Measurements from ENCODE around the gene ATOH7.
A peak's percentile ranks its signal among the peaks of the same experiment; 100 is the strongest.

Gene ATOH7

DNA sequence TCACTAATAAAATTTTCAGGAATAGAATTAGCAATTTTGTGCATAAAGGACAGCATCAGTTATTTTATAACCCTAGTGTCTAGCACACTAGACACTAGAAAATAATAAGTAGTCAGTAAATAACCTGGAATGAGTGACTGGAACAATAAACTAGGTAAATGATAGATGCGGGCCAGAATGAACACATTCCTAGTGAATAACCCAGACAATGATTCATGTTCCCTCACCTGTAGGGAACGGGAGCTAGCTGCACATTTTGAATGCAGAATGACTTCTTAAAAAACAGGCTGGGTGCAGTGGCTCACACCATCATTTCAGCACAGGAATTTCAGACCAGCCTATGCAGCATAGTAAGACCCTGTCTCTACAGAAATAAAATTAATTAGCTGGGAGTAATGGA is 3.2 kb upstream of the ATOH7 start:
- no peak overlapping the region for H3K27ac ChIP-seq
- TF ChIP-seq, protein P1, sequence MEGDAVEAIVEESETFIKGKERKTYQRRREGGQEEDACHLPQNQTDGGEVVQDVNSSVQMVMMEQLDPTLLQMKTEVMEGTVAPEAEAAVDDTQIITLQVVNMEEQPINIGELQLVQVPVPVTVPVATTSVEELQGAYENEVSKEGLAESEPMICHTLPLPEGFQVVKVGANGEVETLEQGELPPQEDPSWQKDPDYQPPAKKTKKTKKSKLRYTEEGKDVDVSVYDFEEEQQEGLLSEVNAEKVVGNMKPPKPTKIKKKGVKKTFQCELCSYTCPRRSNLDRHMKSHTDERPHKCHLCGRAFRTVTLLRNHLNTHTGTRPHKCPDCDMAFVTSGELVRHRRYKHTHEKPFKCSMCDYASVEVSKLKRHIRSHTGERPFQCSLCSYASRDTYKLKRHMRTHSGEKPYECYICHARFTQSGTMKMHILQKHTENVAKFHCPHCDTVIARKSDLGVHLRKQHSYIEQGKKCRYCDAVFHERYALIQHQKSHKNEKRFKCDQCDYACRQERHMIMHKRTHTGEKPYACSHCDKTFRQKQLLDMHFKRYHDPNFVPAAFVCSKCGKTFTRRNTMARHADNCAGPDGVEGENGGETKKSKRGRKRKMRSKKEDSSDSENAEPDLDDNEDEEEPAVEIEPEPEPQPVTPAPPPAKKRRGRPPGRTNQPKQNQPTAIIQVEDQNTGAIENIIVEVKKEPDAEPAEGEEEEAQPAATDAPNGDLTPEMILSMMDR (conservative IDR thresholded peaks at IDR 0.05) = no peak
- TF ChIP-seq ZFX (IDR thresholded peaks at IDR 0.05) = no peak

DNA sequence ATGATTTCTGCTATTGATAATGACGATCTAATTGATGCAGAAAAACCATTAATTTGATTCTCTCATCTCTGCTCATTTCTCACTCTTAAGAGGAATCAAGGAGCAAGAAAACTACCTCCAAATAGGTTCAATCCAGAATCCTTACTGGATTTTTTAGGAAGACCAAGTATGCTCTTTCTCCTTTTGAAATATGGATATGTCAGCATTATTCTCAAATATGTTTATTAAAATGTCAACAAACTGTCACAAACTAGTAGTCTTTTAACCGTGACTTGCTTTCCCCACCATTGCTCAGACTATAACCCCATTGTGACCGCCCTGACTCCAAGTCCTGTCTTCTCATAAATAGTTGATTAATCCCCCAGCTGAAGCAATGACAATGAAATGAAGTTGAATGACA is 1.1 kb upstream of the ATOH7 start:
- TF ChIP-seq, protein P1 (conservative IDR thresholded peaks at IDR 0.05) = no peak
- TF ChIP-seq ZFX (IDR thresholded peaks at IDR 0.05) = no peak
- no peak overlapping the region for H3K27ac ChIP-seq

DNA sequence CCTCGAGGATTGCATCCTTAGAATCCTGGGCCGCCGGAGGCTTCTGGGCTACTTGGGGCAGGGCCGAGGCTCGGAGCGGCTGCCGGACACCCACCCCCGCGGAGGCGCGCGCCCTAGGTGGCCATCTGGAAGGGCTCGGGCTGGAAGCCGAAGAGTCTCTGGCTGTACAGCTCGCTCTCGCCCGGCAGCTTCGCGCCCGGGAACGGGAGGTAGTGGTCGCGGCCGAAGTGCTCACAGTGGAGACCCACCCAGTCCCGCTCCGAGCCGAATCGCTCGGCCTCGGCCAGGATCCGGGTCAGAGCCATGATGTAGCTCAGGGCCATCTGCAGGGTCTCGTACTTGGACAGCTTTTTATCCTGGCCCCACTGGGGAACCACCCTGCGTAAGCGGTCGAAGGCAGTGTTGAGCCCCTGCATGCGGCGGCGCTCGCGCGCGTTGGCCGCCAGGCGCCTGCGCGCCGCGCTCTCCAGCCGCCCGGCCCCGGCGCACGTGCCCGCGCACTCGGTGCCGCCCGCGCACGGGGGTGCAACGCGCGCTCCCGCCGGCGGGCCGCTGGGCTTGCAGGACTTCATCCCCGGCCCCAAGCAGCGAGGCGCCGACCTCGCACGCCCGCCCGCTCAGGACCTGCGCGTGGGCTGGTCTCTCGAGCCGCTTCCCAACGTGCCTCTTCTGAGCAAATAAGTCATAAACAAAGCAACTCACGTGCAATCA is 652 bp downstream of the ATOH7 start:
- H3K27ac ChIP-seq = peak overlapping the region; percentile 82
- TF ChIP-seq ZFX (IDR thresholded peaks at IDR 0.05) = peak; percentile 36; the same call in 1 of the 2 replicates
- TF ChIP-seq, protein P1 (conservative IDR thresholded peaks at IDR 0.05) = peak; percentile 60

DNA sequence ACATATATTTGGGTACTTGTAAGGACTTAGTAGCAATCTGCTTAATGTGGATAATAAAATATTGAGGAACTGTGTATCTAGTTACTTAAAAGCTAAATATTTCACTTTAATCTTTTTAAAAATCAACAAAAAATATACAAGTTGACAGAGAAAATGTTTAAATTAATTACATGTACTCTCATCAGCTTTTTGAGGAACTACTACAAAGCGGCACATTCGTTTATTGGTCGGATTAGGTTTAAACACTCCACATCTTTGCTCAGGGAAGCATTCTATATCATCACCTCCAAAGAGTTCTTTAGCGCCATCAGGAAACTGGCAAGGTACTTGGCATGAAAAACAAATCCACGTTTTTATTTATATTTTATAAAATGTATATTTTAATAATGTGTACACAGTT is 1.6 kb downstream of the ATOH7 start:
- no peak overlapping the region for H3K27ac ChIP-seq
- no peak for TF ChIP-seq ZFX (IDR thresholded peaks at IDR 0.05)
- TF ChIP-seq, protein P1 (conservative IDR thresholded peaks at IDR 0.05) = no peak

DNA sequence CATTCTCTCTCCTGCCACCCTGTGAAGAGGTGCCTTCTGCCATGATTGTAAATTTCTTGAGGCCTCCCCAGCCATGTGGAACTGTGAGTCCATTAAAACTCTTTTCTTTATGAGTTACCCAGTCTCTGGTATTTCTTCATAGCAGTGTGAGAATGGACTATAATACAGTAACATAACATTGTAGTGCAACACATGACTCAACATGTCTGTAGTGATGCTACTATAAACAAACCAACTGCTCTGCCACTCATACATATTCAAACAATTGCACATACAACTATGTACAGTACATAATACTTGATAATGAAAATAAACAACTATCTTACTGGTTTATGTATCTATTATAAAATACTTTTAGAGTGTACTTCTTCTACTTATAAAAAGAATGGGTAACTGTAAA is 7.1 kb downstream of the ATOH7 start:
- TF ChIP-seq ZFX (IDR thresholded peaks at IDR 0.05) = no peak
- TF ChIP-seq, protein P1 (conservative IDR thresholded peaks at IDR 0.05) = no peak

DNA sequence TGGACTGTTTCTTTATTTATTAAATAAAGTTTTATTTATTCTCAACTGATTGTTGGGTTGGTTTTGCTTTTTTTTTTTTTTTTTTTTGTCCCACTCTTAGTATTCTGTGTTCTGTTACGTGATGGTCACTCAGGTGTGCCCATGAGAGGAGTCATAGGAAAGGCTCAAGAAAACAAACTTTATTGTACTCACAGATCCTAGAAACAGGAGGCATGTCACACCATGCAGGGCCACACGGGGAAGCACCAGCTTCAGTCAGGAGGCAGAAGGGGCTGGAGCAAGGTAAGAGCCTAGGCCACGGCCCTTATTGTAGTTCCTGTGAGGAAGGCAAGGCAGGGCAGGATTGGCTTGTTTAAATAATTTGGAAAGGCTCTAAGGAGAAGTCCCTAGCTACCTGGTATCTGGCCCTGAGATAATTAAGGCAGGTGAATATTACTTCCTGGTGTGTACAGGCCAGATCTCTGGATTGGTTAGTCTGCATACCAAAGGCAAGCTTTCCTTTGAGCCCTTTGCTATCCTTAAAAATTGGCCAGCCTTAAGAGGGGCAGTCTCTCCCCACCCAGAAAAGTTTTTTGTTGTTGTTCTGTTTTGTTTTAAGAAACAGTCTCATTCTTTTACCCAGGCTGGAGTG is 8.3 kb downstream of the ATOH7 start:
- TF ChIP-seq, protein P1 (conservative IDR thresholded peaks at IDR 0.05) = peak; percentile 37
- TF ChIP-seq ZFX (IDR thresholded peaks at IDR 0.05) = no peak
- H3K27ac ChIP-seq = no peak overlapping the region

More for the DNA sequence above, 7.1 kb downstream of the ATOH7 start:
- H3K27ac ChIP-seq = no peak overlapping the region

DNA sequence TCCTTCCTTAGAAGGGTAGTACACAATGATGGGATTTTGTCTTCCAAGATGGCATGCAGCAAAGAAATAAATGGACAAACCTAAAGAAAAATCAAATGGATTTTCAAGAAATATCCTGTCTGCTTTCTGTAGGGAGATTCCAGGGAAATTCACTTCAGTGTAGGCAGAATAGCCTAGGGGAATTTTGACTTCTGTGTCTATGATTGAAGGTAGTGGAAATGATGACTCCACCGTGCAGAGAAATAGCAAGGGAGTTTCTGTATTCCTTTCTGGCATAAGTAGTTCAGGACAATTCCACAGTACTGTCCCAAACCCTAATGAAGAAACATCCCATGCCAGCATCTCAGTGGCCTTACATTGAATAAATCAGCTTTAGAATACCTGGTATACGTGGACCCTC is 9.5 kb downstream of the ATOH7 start:
- no peak overlapping the region for H3K27ac ChIP-seq
- TF ChIP-seq, protein P1 (conservative IDR thresholded peaks at IDR 0.05) = no peak
- TF ChIP-seq ZFX (IDR thresholded peaks at IDR 0.05) = no peak

Measured in C4-2B (cell line).